Colonic mucosa (tissue), 4 donors: ENCODE data around the gene HYDIN. TPM values are rescaled to one million over a fixed set of nuclear protein-coding genes. Genes with fewer than 3 reads are reported as not detected.

Experiments used
- DNase-seq: peaks from one replicate; pipeline ENCODE4 v3.0.0-alpha.2; 2020
- H3K27ac ChIP-seq: fragments of 200-600 bp; one replicate; pipeline ENCODE4 v1.8.0; 2021
- H3K27me3 ChIP-seq: fragments of 200-600 bp; one replicate; pipeline ENCODE4 v1.8.0; 2021
- H3K36me3 ChIP-seq: fragments of 200-600 bp; one replicate; pipeline ENCODE4 v1.8.0; 2021
- H3K4me1 ChIP-seq: fragments of 200-600 bp; one replicate; pipeline ENCODE4 v1.8.0; 2021; ENCODE audit warnings: mild to moderate bottlenecking
- H3K4me3 ChIP-seq: fragments of 200-600 bp; one replicate; pipeline ENCODE4 v1.8.0; 2021
- H3K9ac ChIP-seq, 2 donors: one replicate each; pipeline ENCODE4 v1.7.0; 2013; ENCODE audit warnings: control low read depth in 2 of 2, low read depth in 2 of 2, low read length in 2 of 2
- H3K9me3 ChIP-seq: fragments of 200-600 bp; one replicate; pipeline ENCODE4 v1.8.0; 2021
- CTCF ChIP-seq: fragments of 200-600 bp; IDR thresholded peaks from one replicate; pipeline ENCODE4 v1.8.0; 2022; ENCODE audit warnings: antibody characterized with exemption, mild to moderate bottlenecking
- intact Hi-C: fragments of 100-400 bp; cut with DNase I; formaldehyde crosslinking; loops from one replicate; pipeline ENCODE4 v1.14.1; 2022
- total RNA-seq, 2 donors: library from RNA; stranded (reverse); fragmentation: NEBNext Ultra II Directional in 1 of 2; extraction: Animal tissue kit (Norgen Biotek cat#: 25700) in 1 of 2; gene quantifications; one replicate each; pipeline ENCODE4 v1.2.1, GENCODE V29; 2021
- donor health status: healthy.
- donor health status: DM: no; HTN: no; CAD: no.
- donor health status: DM: no; HTN: no; CAD: no.

HYDIN gene
- total RNA-seq, 2 donors from 2014 or later, result 0.58 to 0.64 TPM

GRCh38 chr16:71262391-71262790 lies 31.9 kb upstream of the HYDIN start:
- Histone ChIP-seq H3K4me1 (no peaks in the 10 kb centered on the region), H3K27ac (no peak overlapping the region), H3K27me3 (no peaks in the 10 kb centered on the region), H3K9me3 (no peaks in the 10 kb centered on the region), H3K9ac (no peak overlapping the region), H3K4me3 (no peak overlapping the region), H3K36me3 (no peaks in the 10 kb centered on the region)
- TF ChIP-seq CTCF, result no peak
- DNase-seq, result no peak
- intact Hi-C loops, result no loop called here

GRCh38 chr16:71260995-71261394 lies 30.5 kb upstream of the HYDIN start:
- no peak overlapping the region for H3K9ac ChIP-seq
- no peaks in the 10 kb centered on the region for H3K9me3 ChIP-seq
- no peaks in the 10 kb centered on the region for H3K4me1 ChIP-seq
- H3K4me3 ChIP-seq, result no peak overlapping the region
- intact Hi-C loops, result no loop called here
- no peak for DNase-seq
- no peak for TF ChIP-seq CTCF
- no peaks in the 10 kb centered on the region for H3K27me3 ChIP-seq
- no peaks in the 10 kb centered on the region for H3K36me3 ChIP-seq
- H3K27ac ChIP-seq, result no peak overlapping the region

- DNase-seq, result no peak
- intact Hi-C loops, result loop anchor here (10.0 kb wide), 1 partner anchor 56 kb away; no protein-coding TSS in a partner anchor
- Histone ChIP-seq H3K9me3 (no peaks in the 10 kb centered on the region), H3K9ac (no peak overlapping the region), H3K4me1 (no peaks in the 10 kb centered on the region), H3K27ac (no peak overlapping the region), H3K27me3 (no peaks in the 10 kb centered on the region), H3K4me3 (no peak overlapping the region), H3K36me3 (no peaks in the 10 kb centered on the region)
- TF ChIP-seq CTCF, result no peak
These were observed 28.6 kb upstream of the HYDIN start for GRCh38 chr16:71259086-71259485.

GRCh38 chr16:71258372-71258771 lies 27.9 kb upstream of the HYDIN start:
- DNase-seq, result no peak

GRCh38 chr16:71257768-71258167 lies 27.2 kb upstream of the HYDIN start:
- Histone ChIP-seq H3K4me3 (no peak overlapping the region), H3K27me3 (no peaks in the 10 kb centered on the region), H3K9me3 (no peaks in the 10 kb centered on the region), H3K9ac (no peak overlapping the region), H3K36me3 (no peaks in the 10 kb centered on the region), H3K27ac (no peak overlapping the region), H3K4me1 (no peaks in the 10 kb centered on the region)
- intact Hi-C loops, result loop anchor here (10.0 kb wide), 1 partner anchor 57 kb away; no protein-coding TSS in a partner anchor
- DNase-seq, result no peak
- TF ChIP-seq CTCF, result no peak

More at GRCh38 chr16:71258372-71258771, 27.9 kb upstream of the HYDIN start:
- TF ChIP-seq CTCF, result no peak
- no peaks in the 10 kb centered on the region for H3K27me3 ChIP-seq
- no peaks in the 10 kb centered on the region for H3K4me1 ChIP-seq
- intact Hi-C loops, result loop anchor here (10.0 kb wide), 1 partner anchor 56 kb away; no protein-coding TSS in a partner anchor
- H3K4me3 ChIP-seq, result no peak overlapping the region
- no peak overlapping the region for H3K27ac ChIP-seq
- H3K9ac ChIP-seq, result no peak overlapping the region
- H3K36me3 ChIP-seq, result no peaks in the 10 kb centered on the region
- no peaks in the 10 kb centered on the region for H3K9me3 ChIP-seq
